ENCODE data around the gene UBA3.

UBA3 gene

DNA sequence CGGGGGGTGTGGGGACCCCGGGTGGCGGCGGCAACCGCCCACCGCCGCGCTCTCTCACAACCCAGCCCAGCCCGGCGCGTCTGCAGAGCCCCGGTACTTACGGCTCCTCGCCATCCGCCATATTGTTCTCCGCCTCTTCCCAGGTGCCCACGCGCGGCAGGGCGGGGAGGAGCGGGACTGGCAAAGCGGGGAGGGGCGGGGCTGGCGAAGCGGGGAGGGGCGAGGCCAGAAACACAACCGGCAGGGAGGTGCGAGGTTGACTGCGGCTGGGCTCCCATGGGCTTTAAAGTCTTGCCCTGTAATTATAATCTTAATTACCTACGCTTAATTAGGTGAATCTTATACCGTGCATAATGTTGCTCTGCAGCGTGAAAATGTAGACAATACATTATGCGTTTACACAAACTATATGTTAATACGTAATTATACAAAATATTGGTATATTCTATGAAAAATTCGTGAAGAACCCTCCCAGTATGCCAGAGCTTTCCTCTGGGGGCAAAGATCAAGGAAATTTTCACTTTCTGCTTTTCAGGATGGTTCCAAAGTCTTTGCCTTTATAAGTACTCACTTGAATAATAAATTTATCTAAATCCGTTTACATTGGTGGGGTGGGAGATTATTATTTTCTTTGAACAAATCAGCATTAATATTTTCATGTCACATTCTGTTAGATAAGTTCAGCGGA, at the start of gene UBA3:
Gene UBA3, minus strand, starts transcription at position 133 of the 688 bp plus-strand sequence. Its CDS starts 12 bp downstream, at position 121.
- H3K9me3 Mint-ChIP-seq: no peaks in the 10 kb centered on the region
- H3K27ac Mint-ChIP-seq (ENCODE audit: low read depth): peak within 1 kb of the TSS; percentile 77
- no peaks in the 10 kb centered on the region for H3K27me3 Mint-ChIP-seq
- peaks cover 59% of the 10 kb centered on the region for H3K4me1 Mint-ChIP-seq
- DNase-seq (ENCODE audit: low spot score in 2 of 2) (peak; percentile 60 to 75), ATAC-seq (replicated peaks; ENCODE audit: extremely low read depth, poor library complexity, severe bottlenecking) (peak; percentile 69)
- peaks cover 25% of the 10 kb centered on the region for H3K36me3 Mint-ChIP-seq (ENCODE audit: insufficient read depth)
- peak within 1 kb of the TSS; percentile 80 for H3K4me3 Mint-ChIP-seq

DNA sequence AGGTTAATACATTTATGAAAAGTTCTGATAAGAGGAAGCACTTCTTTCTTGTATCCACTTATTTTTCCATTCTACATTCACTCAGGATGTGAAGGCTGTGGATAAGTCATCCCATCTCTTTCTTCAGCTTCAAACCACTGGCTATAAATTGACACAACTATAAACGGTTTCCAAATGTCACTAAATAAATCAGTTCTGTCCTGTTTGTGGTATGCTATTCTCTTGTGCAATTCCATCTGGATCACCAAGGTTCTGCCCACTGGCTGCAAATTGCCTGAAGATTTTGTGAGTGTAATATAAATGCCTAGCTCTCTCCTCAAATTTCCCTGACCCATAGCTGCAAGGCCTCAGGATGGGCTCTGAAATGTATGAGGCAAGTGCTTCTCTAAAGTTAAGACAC, 49.4 kb upstream of the UBA3 start:
- Mint-ChIP-seq H3K27me3 (no peaks in the 10 kb centered on the region), H3K4me3 (no peak overlapping the region), H3K36me3 (ENCODE audit: insufficient read depth) (no peaks in the 10 kb centered on the region), H3K27ac (ENCODE audit: low read depth) (no peak overlapping the region), H3K4me1 (no peaks in the 10 kb centered on the region), H3K9me3 (no peaks in the 10 kb centered on the region)
- DNase-seq (ENCODE audit: low spot score in 2 of 2) (no peak), ATAC-seq (replicated peaks; ENCODE audit: extremely low read depth, poor library complexity, severe bottlenecking) (no peak)

DNA sequence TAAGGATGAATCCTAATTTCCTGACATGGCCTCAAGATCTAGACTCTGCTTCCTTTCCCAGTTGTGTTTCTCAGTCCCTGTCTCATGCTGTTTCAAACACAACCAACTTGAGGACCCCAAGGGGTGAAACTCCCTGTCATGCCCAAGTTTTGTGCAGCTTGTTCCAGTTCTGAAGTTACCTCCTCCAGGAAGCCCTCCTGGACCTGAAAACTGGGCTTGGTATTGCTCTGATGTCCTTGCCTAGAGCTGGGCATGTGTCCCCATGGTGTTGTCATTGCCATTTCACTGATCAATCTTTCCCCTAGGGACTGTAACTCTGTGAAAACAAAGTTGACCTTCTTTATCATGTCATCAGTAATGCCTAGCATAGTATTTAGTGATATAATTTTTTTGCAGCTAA, 48.3 kb upstream of the UBA3 start:
- Mint-ChIP-seq H3K4me3 (no peak overlapping the region), H3K27me3 (no peaks in the 10 kb centered on the region), H3K27ac (ENCODE audit: low read depth) (no peak overlapping the region), H3K36me3 (ENCODE audit: insufficient read depth) (no peaks in the 10 kb centered on the region), H3K9me3 (no peaks in the 10 kb centered on the region), H3K4me1 (no peaks in the 10 kb centered on the region)
- ATAC-seq (replicated peaks; ENCODE audit: extremely low read depth, poor library complexity, severe bottlenecking): no peak
- no peak for DNase-seq (ENCODE audit: low spot score in 2 of 2)

DNA sequence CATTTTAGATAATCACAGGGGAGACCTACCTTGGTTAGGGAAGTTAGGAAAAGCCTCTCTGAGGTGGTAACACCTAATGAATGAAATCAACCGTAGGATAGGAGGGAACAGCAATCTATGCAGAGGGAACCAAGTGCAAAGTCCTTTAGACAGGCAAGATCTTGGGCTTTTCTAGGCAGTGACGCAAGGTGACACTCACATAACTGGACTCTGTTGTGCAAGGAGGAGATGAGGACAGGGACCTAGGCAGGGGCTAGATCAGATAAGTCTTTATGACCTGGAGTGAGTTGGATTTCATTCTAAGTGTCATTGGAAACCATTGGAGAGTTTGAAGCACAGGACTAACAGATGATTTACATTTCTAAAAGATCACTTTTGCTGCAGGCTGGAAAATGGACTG, 46.8 kb upstream of the UBA3 start:
- Mint-ChIP-seq H3K4me1 (no peaks in the 10 kb centered on the region), H3K27ac (ENCODE audit: low read depth) (no peak overlapping the region)
- no peak for ATAC-seq (replicated peaks; ENCODE audit: extremely low read depth, poor library complexity, severe bottlenecking)

DNA sequence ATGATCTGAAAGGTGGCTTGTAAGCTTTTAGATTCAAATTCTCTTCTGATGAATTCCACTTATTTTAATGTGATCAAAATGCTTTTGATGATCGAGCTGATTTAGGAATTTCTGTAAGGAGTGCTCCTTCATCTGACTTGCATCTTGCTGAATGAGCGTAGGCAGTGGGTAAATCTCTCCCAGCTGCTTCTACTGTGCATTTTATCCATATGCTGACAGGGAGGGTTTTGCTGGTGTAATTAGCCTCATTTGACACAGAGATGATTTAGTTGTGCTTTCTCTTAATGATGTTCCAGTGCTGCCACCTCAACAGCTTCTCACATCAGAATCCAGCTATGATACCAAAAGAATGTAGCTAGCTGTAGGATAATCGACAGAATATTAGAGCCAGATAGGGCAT, 46.1 kb upstream of the UBA3 start:
- Mint-ChIP-seq H3K4me3 (no peak overlapping the region), H3K4me1 (no peaks in the 10 kb centered on the region), H3K27me3 (no peaks in the 10 kb centered on the region), H3K27ac (ENCODE audit: low read depth) (no peak overlapping the region), H3K36me3 (ENCODE audit: insufficient read depth) (no peaks in the 10 kb centered on the region), H3K9me3 (no peaks in the 10 kb centered on the region)
- no peak for DNase-seq (ENCODE audit: low spot score in 2 of 2)
- no peak for ATAC-seq (replicated peaks; ENCODE audit: extremely low read depth, poor library complexity, severe bottlenecking)

More for the DNA sequence above, 46.8 kb upstream of the UBA3 start:
- Mint-ChIP-seq H3K4me3 (no peak overlapping the region), H3K36me3 (ENCODE audit: insufficient read depth) (no peaks in the 10 kb centered on the region), H3K9me3 (no peaks in the 10 kb centered on the region), H3K27me3 (no peaks in the 10 kb centered on the region)
- no peak for DNase-seq (ENCODE audit: low spot score in 2 of 2)

DNA sequence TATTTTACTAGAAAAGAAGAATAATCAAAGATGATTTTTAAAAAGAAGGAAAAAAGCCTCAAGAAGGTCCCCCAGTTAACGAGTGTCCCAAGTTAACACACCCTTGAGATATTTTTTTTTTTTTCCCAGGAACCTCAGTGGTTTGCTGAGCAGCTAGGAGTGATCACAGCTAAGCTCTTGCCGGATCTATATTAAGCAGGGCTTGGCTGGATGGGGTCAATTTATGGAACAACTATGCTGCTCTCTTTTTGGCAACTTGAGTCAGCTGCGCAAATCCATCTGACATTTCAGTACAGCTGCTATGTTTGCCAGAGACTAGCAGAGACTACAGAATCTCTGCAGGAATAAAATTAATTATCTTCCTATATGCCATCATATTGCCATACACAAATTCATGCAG, 42.2 kb upstream of the UBA3 start, which contains the start of gene LMOD3:
Gene LMOD3, minus strand, starts transcription at position 193 of the 400 bp plus-strand sequence. CDS start 209 bp downstream, outside the sequence.
- Mint-ChIP-seq H3K27ac (ENCODE audit: low read depth) (no peak within 1 kb of the TSS), H3K4me3 (no peak within 1 kb of the TSS), H3K9me3 (no peaks in the 10 kb centered on the region), H3K27me3 (no peaks in the 10 kb centered on the region), H3K4me1 (no peaks in the 10 kb centered on the region), H3K36me3 (ENCODE audit: insufficient read depth) (no peaks in the 10 kb centered on the region)
- DNase-seq (ENCODE audit: low spot score in 2 of 2) (no peak), ATAC-seq (replicated peaks; ENCODE audit: extremely low read depth, poor library complexity, severe bottlenecking) (no peak)

DNA sequence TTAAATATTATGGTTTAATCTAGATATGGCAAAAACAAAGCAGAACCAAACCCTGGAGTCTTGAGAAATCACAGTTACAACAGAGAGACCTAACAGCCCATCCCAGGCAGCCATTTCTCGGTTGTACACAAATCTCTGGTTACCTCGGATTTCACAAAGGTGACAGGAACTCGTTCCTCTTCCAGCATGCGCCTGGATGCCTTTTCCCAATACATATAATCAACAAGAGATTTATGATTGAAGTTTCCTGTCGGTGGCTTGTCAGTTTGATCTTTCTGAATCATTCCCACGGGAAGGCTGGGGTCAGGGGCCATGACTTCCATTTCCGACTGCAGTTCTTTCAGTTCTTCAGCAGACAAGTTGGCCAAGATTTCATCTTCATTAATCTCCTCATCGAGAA, 41.8 kb upstream of the UBA3 start:
- Mint-ChIP-seq H3K4me3 (no peak overlapping the region), H3K27ac (ENCODE audit: low read depth) (no peak overlapping the region), H3K36me3 (ENCODE audit: insufficient read depth) (no peaks in the 10 kb centered on the region), H3K27me3 (no peaks in the 10 kb centered on the region), H3K9me3 (no peaks in the 10 kb centered on the region), H3K4me1 (no peaks in the 10 kb centered on the region)
- no peak for DNase-seq (ENCODE audit: low spot score in 2 of 2)
- ATAC-seq (replicated peaks; ENCODE audit: extremely low read depth, poor library complexity, severe bottlenecking): no peak

DNA sequence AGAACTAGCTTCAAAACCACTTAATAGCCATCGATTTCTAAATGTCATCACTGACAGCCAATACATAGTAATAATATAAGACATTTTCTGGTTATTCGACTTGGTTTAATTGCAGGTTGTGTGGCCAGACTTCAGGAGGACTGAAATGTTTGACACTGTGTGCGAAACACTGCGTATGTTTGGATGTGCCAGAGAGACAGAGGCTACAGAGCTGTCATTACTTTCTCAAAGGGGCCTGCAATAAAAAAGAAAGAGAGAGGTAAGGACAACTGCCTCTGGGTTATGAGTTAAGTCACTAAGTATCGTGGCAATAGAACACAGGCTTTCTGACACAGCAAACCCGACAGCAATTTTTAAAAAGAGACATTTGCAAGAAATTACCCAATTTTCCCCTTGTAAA, 41.3 kb upstream of the UBA3 start:
- ATAC-seq (replicated peaks; ENCODE audit: extremely low read depth, poor library complexity, severe bottlenecking): no peak
- H3K9me3 Mint-ChIP-seq: no peaks in the 10 kb centered on the region
- no peak overlapping the region for H3K4me3 Mint-ChIP-seq
- no peaks in the 10 kb centered on the region for H3K27me3 Mint-ChIP-seq
- H3K27ac Mint-ChIP-seq (ENCODE audit: low read depth): no peak overlapping the region
- DNase-seq (ENCODE audit: low spot score in 2 of 2): no peak
- H3K4me1 Mint-ChIP-seq: no peaks in the 10 kb centered on the region
- no peaks in the 10 kb centered on the region for H3K36me3 Mint-ChIP-seq (ENCODE audit: insufficient read depth)

DNA sequence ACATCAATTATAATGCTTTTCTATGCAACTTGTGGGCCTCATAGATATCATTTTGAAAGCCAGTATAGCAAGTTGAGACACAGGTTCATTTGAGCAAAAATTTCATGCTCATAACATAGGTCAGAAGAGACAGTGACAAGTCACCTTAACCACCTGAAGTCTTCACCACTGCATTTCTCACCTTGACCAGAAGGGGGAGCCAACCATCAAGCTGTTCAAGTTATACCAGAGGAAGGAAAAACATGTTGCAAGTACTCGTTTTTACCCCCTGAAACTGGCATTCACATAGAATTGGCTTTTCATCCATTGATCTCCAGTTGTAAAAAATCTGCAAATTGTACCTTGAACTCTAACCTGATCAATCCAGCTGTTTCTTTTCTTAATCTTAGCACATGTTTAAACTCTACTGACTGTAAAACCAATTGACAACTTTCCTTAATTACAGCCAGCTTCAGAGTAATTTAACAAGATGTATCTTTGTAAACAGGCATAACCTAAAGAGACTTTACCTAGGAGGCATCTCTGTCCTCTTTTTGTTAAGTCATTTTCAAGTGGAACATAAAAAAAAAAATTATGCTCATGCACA, 40.8 kb upstream of the UBA3 start:
- H3K36me3 Mint-ChIP-seq (ENCODE audit: insufficient read depth): no peaks in the 10 kb centered on the region
- ATAC-seq (replicated peaks; ENCODE audit: extremely low read depth, poor library complexity, severe bottlenecking) (peak; percentile 64), DNase-seq (ENCODE audit: low spot score in 2 of 2) (peak; percentile 69 to 70)
- H3K4me3 Mint-ChIP-seq: no peak overlapping the region
- H3K9me3 Mint-ChIP-seq: no peaks in the 10 kb centered on the region
- no peaks in the 10 kb centered on the region for H3K4me1 Mint-ChIP-seq
- H3K27me3 Mint-ChIP-seq: no peaks in the 10 kb centered on the region
- no peak overlapping the region for H3K27ac Mint-ChIP-seq (ENCODE audit: low read depth)

DNA sequence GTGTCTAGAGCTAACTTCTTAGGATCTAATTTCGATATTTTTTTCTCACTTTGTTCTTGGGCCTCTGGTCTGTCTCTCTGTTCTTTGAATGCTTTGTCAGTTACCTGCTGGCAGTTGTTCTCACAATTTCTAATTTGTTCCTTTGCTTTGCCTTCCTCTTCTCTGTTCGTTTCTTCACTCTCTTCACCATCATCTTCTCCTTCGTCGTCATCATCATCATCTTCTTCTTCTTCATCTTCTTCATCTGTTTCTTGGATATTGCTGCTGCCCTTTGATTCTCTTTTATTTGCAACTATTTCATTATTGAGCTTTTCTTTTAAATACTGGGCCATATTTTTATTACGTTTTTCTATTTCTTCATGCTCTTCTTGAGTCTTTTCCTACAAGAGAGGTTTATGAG, 39.5 kb upstream of the UBA3 start:
- no peaks in the 10 kb centered on the region for H3K4me1 Mint-ChIP-seq
- no peaks in the 10 kb centered on the region for H3K36me3 Mint-ChIP-seq (ENCODE audit: insufficient read depth)
- no peak for ATAC-seq (replicated peaks; ENCODE audit: extremely low read depth, poor library complexity, severe bottlenecking)
- DNase-seq (ENCODE audit: low spot score in 2 of 2): no peak
- no peak overlapping the region for H3K27ac Mint-ChIP-seq (ENCODE audit: low read depth)
- no peaks in the 10 kb centered on the region for H3K9me3 Mint-ChIP-seq
- no peak overlapping the region for H3K4me3 Mint-ChIP-seq
- H3K27me3 Mint-ChIP-seq: no peaks in the 10 kb centered on the region

DNA sequence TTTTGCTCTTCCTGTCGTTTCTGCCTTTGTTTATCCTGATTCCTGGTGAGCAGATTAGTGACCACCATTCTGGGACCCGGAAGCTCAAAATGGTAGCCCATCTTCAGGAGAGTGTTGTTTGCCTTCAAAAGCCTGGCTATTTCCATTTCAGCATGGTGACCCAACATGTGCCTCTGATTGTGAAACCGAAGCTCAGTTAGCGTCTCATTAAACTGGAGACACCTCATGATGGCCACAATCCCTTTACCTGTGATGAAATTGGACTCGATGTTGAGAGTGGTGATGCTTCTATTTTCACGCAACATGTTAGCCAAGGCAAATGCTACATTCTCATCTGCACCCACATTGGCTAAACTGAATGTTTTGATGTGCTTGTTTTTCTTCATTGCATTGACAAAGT, 39.0 kb upstream of the UBA3 start:
- Mint-ChIP-seq H3K27me3 (no peaks in the 10 kb centered on the region), H3K9me3 (no peaks in the 10 kb centered on the region), H3K27ac (ENCODE audit: low read depth) (no peak overlapping the region), H3K36me3 (ENCODE audit: insufficient read depth) (no peaks in the 10 kb centered on the region), H3K4me1 (no peaks in the 10 kb centered on the region), H3K4me3 (no peak overlapping the region)
- ATAC-seq (replicated peaks; ENCODE audit: extremely low read depth, poor library complexity, severe bottlenecking) (no peak), DNase-seq (ENCODE audit: low spot score in 2 of 2) (no peak)

DNA sequence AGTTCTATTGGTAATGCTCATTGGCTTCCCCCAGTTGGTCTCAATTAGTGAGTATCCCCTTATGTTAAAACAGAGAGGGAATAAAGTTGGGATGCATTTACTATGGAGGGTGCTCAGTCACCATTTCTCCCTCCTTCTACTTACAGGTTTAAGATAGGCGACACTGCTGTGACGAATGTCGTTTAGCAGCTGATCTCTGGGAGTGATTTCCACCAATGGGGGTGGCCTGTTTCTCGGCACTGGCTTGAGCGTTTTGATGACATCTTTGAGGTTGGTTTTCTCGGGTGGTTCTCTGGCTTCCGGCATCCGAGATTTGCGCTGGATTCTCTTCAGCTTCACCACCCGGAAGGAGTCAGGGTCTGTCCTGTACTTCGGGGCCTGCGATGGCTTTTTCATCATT, 38.4 kb upstream of the UBA3 start:
- Mint-ChIP-seq H3K27ac (ENCODE audit: low read depth) (no peak overlapping the region), H3K36me3 (ENCODE audit: insufficient read depth) (no peaks in the 10 kb centered on the region), H3K4me1 (no peaks in the 10 kb centered on the region), H3K4me3 (no peak overlapping the region), H3K27me3 (no peaks in the 10 kb centered on the region), H3K9me3 (no peaks in the 10 kb centered on the region)
- ATAC-seq (replicated peaks; ENCODE audit: extremely low read depth, poor library complexity, severe bottlenecking) (no peak), DNase-seq (ENCODE audit: low spot score in 2 of 2) (no peak)

DNA sequence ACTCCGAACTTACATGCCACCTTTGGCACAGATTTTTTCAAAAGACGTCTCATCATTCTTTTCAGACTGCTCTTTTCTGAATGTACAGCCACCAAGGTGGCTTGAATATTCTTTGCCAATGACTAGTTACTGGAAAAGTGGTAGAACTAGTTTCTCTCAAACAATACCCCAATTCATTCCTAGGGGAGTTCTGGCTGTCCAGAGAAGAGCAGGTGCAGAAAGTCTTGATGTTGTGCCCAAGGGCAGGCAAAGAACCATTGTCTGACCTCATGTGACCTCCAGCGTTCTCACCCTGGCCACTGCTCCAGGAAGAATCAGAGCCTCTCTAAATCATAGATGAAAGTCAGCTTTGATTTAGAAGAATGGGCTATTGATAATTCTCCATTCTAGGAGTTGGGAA, 36.7 kb upstream of the UBA3 start:
- Mint-ChIP-seq H3K9me3 (no peaks in the 10 kb centered on the region), H3K4me3 (no peak overlapping the region), H3K4me1 (no peaks in the 10 kb centered on the region), H3K27me3 (no peaks in the 10 kb centered on the region), H3K27ac (ENCODE audit: low read depth) (no peak overlapping the region), H3K36me3 (ENCODE audit: insufficient read depth) (no peaks in the 10 kb centered on the region)
- DNase-seq (ENCODE audit: low spot score in 2 of 2): no peak
- no peak for ATAC-seq (replicated peaks; ENCODE audit: extremely low read depth, poor library complexity, severe bottlenecking)

All from central memory CD8-positive, alpha-beta T cell (primary cell).